ENCODE data around the gene KRTAP9-1.
"Not testable (repeated sequence)": the region's sequence is repeated elsewhere in the genome, so short reads cannot be mapped to it uniquely, and the experiment has no call there.

The KRTAP9-1 gene

DNA sequence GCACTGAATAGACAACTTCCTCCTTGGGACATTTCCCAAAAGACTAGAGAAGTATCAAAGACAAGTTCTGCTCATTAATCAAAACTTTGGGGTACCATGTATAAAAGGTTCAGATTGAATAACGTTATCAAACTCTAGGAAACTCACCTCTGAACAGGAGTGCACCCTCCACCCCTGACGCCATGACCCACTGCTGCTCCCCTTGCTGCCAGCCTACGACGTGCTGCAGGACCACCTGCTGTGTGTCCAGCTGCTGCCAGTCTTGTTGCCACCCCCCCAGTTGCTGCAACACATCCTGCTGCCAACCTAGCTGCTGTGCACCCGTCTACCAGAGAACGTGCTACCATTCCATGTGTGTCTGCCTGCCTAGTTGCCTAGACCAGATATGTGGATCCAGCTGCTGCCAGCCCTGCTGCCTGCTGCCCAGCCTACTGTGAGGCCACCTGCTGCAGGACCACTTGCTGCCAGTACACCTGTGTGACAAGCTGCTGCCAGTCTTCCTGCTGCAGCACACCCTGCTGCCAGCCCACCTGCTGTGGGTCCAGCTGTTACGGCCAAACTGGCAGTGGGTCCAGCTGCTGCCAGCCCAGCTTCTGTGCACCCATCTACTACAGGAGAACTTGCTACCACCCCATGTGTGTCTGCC, 23.0 kb downstream of the KRTAP9-1 start:
- H3K9me3 ChIP-seq (ENCODE audit: severe bottlenecking) = peaks cover 7% of the 10 kb centered on the region
- no peak overlapping the region for H3K27ac ChIP-seq
- TF ChIP-seq, protein P1, sequence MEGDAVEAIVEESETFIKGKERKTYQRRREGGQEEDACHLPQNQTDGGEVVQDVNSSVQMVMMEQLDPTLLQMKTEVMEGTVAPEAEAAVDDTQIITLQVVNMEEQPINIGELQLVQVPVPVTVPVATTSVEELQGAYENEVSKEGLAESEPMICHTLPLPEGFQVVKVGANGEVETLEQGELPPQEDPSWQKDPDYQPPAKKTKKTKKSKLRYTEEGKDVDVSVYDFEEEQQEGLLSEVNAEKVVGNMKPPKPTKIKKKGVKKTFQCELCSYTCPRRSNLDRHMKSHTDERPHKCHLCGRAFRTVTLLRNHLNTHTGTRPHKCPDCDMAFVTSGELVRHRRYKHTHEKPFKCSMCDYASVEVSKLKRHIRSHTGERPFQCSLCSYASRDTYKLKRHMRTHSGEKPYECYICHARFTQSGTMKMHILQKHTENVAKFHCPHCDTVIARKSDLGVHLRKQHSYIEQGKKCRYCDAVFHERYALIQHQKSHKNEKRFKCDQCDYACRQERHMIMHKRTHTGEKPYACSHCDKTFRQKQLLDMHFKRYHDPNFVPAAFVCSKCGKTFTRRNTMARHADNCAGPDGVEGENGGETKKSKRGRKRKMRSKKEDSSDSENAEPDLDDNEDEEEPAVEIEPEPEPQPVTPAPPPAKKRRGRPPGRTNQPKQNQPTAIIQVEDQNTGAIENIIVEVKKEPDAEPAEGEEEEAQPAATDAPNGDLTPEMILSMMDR (IDR thresholded peaks at IDR 0.05; ENCODE audit: low read depth, low read length) = no peak
- no peak overlapping the region for H3K4me3 ChIP-seq (ENCODE audit: low read depth, low read length)
- H3K27me3 ChIP-seq (ENCODE audit: insufficient read depth, low read depth, severe bottlenecking) = peaks cover 99% of the 10 kb centered on the region
- H3K36me3 ChIP-seq = no peaks in the 10 kb centered on the region
- no peak for DNase-seq

DNA sequence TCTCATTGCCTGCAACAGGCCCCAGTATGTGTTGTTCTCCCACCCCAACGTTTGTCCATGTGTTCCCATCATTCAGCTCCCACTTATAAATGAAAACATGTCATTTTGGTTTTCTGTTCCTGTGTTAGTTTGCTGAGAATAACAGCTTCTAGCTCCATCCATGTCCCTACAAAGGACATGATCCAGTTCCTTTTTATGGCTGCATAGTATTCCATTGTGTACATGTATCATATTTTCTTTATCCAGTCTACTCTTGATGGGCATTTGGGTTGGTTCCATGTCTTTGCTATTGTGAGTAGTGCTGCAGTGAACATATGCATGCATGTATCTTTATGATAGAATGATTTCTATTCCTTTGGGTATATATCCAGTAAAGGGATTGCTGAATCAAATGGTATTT, 26.0 kb downstream of the KRTAP9-1 start:
- no peak for DNase-seq
- TF ChIP-seq, protein P1 (IDR thresholded peaks at IDR 0.05; ENCODE audit: low read depth, low read length) = no peak
- Histone ChIP-seq H3K27me3 (ENCODE audit: insufficient read depth, low read depth, severe bottlenecking) (peaks cover 99% of the 10 kb centered on the region), H3K27ac (no peak overlapping the region), H3K36me3 (no peaks in the 10 kb centered on the region), H3K4me3 (ENCODE audit: low read depth, low read length) (no peak overlapping the region), H3K9me3 (ENCODE audit: severe bottlenecking) (peaks cover 12% of the 10 kb centered on the region)

DNA sequence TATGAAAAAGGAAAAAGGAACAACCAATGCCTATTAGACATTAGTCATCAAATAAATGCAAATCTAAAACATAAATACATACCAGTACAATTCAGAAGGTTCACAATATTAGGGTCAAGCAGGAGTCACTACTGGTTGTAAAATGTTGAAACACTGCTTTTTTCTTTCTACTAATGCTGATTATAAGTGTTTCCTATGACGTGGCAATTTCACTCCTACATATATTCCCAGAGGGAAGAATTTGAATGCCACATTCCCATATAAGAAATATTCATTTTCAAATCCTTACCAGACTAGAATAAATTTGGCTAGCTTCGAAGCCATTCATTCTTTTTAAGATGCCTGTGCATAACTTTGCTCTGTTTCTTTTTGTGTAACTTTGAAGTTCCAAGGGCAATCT, 34.1 kb downstream of the KRTAP9-1 start:
- Histone ChIP-seq H3K27ac (no peak overlapping the region), H3K36me3 (no peaks in the 10 kb centered on the region), H3K27me3 (ENCODE audit: insufficient read depth, low read depth, severe bottlenecking) (peaks cover 73% of the 10 kb centered on the region), H3K4me3 (ENCODE audit: low read depth, low read length) (no peak overlapping the region), H3K9me3 (ENCODE audit: severe bottlenecking) (peaks cover 5% of the 10 kb centered on the region)
- TF ChIP-seq, protein P1 (IDR thresholded peaks at IDR 0.05; ENCODE audit: low read depth, low read length) = no peak
- DNase-seq = no peak

DNA sequence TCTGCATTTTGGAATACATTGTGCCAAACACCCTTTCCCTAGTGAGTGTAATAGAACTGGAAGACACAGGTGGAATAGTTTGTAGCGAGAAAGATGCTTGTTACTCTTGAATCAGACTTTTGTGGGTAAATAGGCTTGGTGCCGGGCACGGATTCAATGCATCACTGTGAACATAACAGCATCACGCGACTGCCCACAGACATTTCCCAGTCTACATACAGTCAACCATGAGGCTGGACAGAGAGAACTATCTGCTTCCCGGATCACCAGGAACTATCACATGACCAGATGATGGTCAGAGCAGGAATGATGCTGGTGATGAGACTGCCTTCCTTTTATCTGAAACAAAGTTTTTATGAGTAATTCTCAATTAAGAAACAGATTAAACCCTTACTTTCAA, 36.4 kb downstream of the KRTAP9-1 start:
- no peak overlapping the region for H3K4me3 ChIP-seq (ENCODE audit: low read depth, low read length)
- H3K27me3 ChIP-seq (ENCODE audit: insufficient read depth, low read depth, severe bottlenecking) = peaks cover 73% of the 10 kb centered on the region
- no peaks in the 10 kb centered on the region for H3K9me3 ChIP-seq (ENCODE audit: severe bottlenecking)
- TF ChIP-seq, protein P1 (IDR thresholded peaks at IDR 0.05; ENCODE audit: low read depth, low read length) = no peak
- no peak for DNase-seq
- H3K36me3 ChIP-seq = no peaks in the 10 kb centered on the region
- H3K27ac ChIP-seq = no peak overlapping the region

DNA sequence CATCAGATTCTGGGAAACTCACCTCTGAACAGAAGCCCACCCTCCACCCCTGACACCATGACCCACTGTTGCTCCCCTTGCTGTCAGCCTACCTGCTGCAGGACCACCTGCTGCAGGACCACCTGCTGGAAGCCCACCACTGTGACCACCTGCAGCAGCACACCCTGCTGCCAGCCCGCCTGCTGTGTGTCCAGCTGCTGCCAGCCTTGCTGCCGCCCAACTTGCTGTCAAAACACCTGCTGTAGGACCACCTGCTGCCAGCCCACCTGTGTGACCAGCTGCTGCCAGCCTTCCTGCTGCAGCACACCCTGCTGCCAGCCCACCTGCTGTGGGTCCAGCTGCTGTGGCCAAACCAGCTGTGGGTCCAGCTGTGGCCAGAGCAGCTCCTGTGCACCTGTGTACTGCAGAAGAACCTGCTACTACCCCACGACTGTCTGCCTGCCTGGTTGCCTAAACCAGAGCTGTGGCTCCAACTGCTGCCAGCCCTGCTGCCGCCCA, 37.0 kb downstream of the KRTAP9-1 start, which contains the start of gene KRTAP9-2:
KRTAP9-2 (plus strand) TSS at position 51 of the 498 bp plus-strand sequence; CDS start at position 58, 7 bp downstream.
- not testable (repeated sequence) for H3K9me3 ChIP-seq (ENCODE audit: severe bottlenecking); H3K4me3 ChIP-seq (ENCODE audit: low read depth, low read length); H3K36me3 ChIP-seq; DNase-seq; H3K27ac ChIP-seq
- H3K27me3 ChIP-seq (ENCODE audit: insufficient read depth, low read depth, severe bottlenecking) = peaks cover 73% of the 10 kb centered on the region

DNA sequence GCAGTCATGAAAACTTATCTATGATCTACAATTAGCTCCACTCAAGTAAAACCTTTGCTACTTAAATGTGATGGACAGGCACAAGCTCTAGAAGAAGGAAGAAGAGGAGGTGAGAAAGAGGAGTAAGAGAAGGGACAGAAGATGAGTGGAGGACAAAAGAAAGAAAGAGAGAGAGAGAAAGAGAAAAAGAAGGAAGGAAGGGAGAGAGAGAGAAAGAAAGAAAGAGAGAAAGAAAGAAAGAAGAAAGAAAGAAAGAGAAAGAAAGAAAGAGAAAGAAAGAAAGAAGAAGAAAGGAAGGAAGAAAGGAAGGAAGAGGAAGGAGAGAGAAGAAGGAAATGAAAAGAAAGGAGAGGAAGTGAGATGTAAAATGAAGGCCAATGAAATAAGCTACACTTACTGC, 40.4 kb downstream of the KRTAP9-1 start:
- H3K27ac ChIP-seq = no peak overlapping the region
- no peaks in the 10 kb centered on the region for H3K9me3 ChIP-seq (ENCODE audit: severe bottlenecking)
- TF ChIP-seq, protein P1 (IDR thresholded peaks at IDR 0.05; ENCODE audit: low read depth, low read length) = no peak
- H3K4me3 ChIP-seq (ENCODE audit: low read depth, low read length) = no peak overlapping the region
- peaks cover 80% of the 10 kb centered on the region for H3K27me3 ChIP-seq (ENCODE audit: insufficient read depth, low read depth, severe bottlenecking)
- no peaks in the 10 kb centered on the region for H3K36me3 ChIP-seq
- no peak for DNase-seq
